Hematopoietic multipotent progenitor cell treated with erythropoietin and hydrocortisone succinate and interleukin-3 and kit ligand, for 4 days (in vitro differentiated cells): ENCODE measurements around the gene MED13.
"Not testable (repeated sequence)": the region's sequence is repeated elsewhere in the genome, so short reads cannot be mapped to it uniquely, and the experiment has no call there.

ENCODE experiments used
- DNase-seq: peaks from one replicate; pipeline ENCODE4 v3.0.0-alpha.2; 2015

Gene MED13

GRCh38 chr17:61984821-61985220 is 80.3 kb downstream of the MED13 start:
- DNase-seq = peak; percentile 16

- no peak for DNase-seq
These were observed 83.8 kb downstream of the MED13 start for GRCh38 chr17:61981323-61981722.

GRCh38 chr17:61980535-61980934 is 84.5 kb downstream of the MED13 start:
- DNase-seq = no peak

GRCh38 chr17:61974115-61974514 is 91.0 kb downstream of the MED13 start:
- DNase-seq = no peak

- no peak for DNase-seq
These were observed 92.8 kb downstream of the MED13 start for GRCh38 chr17:61972311-61972710.

- peak; percentile 58 for DNase-seq
These were observed 95.0 kb downstream of the MED13 start for GRCh38 chr17:61970030-61970429.

GRCh38 chr17:61968757-61969156 is 96.3 kb downstream of the MED13 start:
- DNase-seq = no peak

- no peak for DNase-seq
These were observed 97.3 kb downstream of the MED13 start for GRCh38 chr17:61967729-61968128.

- peak; percentile 84 for DNase-seq
These were observed 98.9 kb downstream of the MED13 start for GRCh38 chr17:61966191-61966590.

GRCh38 chr17:61955619-61956018 is 109.5 kb downstream of the MED13 start:
- no peak for DNase-seq

GRCh38 chr17:61947367-61948078 is 117.6 kb downstream of the MED13 start:
- no peak for DNase-seq

GRCh38 chr17:61946359-61946758 is 118.7 kb downstream of the MED13 start:
- DNase-seq = no peak

GRCh38 chr17:61943117-61943516 is 122.0 kb downstream of the MED13 start:
- DNase-seq = no peak

GRCh38 chr17:61942085-61942484 is 123.0 kb downstream of the MED13 start:
- no peak for DNase-seq

GRCh38 chr17:61928101-61928436 is 137.0 kb downstream of the MED13 start:
- no peak for DNase-seq

GRCh38 chr17:61927208-61928100 is 137.6 kb downstream of the MED13 start, which contains the start of gene INTS2:
Gene INTS2 (minus strand): TSS chr17:61927982. CDS start chr17:61926644, 1,338 bp downstream.
- peak; percentile 97 for DNase-seq

GRCh38 chr17:61926826-61927207 is 138.3 kb downstream of the MED13 start:
- no peak for DNase-seq

GRCh38 chr17:61915162-61915561 is 149.9 kb downstream of the MED13 start:
- not testable (repeated sequence) for DNase-seq

- no peak for DNase-seq
These were observed 156.6 kb downstream of the MED13 start for GRCh38 chr17:61908292-61909037.

- DNase-seq = no peak
These were observed 157.7 kb downstream of the MED13 start for GRCh38 chr17:61907361-61907760.

- DNase-seq = no peak
These were observed 160.9 kb downstream of the MED13 start for GRCh38 chr17:61904094-61904710.

- DNase-seq = no peak
These were observed 161.8 kb downstream of the MED13 start for GRCh38 chr17:61903251-61903650.
